GM10847 (cell line): ENCODE data around the gene AUH.

Experiments
- POLR2A ChIP-seq: IDR thresholded peaks from 2 replicates; pipeline ENCODE4 v1.6.1; 2011; ENCODE audit not compliant: insufficient read length; ENCODE audit errors: extremely low read depth

The AUH gene

DNA sequence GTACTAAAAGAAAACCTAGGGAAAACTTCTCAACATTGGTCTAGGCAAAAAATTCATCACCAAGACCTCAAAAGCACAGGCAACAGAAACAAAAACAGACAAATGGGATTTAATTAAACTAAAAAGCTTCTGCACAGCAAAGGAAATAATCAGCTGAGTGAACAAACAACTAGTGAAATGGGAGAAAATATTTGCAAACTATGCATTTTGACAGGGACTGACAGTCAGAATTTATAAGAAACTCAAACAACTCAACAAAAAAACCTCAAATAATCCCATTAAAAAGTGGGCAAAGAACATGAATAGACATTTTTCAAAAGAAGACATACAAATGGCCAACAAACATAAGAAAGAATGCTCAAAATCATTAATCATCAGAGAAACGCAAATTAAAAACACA lies 189.4 kb downstream of the AUH start:
- no peak for TF ChIP-seq POLR2A

DNA sequence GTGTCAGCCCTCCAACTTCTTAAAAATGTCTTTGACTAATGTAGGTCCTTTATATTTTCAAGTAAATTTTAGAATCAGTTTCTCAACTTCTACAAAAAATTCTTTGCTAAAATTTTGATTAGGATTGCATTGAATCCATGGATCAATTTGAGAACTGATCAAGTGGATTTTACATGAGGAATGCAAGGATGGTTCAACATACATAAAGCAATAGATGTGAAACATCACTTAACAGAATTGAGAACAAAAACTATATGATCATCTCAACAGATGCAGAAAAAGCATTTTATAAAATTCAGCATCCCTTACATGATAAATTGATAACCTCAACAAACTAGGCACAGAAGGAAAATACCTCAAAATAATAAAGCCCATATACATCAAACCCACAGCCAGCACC lies 190.8 kb downstream of the AUH start:
- no peak for TF ChIP-seq POLR2A

DNA sequence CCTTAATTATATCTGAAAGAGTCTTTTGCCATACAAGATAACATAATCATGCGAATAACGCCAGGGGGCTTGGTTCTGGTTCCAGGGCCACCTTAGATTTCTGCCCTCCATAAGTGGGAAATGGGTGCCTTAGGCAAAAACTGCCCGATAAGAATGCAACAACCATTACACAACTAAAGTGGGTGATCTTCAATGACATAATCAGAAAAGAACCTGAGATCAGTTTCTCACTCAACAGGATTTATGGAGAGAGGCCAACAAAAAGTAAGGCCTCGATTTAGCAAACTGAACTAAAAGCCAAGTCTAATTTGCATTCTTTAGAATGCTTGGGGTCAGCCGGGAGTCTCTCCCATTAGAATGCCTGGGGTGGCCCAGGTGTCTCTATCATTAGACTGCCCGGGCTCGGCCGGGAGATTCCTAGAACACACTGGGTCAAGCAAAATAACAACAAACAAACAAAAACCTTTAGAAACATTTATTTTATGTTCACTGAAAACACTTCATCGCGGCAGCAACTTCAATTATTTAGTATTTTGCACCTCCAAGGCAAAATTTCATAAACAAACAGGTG lies 194.8 kb downstream of the AUH start:
- no peak for TF ChIP-seq POLR2A

DNA sequence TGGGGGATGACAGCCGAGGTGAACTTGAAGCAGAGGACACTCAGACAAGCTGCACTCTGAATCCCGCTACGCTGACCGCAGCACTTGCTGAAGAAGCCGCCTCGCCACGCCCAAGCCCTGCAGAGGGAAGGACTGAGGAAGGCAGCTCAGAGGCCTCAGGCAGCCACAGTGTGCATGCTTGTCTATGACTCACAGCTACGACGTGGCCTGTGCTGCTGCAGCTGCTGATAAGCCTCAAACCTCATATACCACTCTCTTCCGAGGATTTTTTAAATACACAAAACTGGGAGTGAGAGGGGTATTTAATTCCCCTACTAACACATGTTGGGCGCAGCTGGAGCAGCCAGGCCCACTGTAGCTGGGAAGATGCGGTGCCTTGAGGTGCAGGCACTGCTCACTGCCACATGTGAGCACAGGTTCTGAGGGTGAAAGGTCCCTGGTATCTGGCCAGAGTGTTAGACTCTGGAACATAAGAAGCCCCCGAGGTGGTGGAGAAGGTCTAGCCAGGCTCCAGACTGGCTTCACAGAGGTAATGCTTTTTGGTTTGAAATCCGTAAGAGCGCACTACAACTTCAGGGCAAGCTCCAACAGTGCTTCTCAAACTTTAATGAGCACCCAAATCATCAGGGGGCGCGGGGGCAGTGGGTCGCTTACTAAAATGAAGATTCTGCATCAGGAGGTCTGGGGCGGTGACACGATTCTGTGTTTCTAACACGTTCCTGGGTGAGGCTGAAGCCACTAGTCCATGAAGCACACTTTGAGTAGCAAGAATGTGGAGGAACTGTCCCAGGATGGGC lies 196.8 kb downstream of the AUH start:
- TF ChIP-seq POLR2A, result no peak
